Measurements from ENCODE around the gene PON1.

Gene PON1

DNA sequence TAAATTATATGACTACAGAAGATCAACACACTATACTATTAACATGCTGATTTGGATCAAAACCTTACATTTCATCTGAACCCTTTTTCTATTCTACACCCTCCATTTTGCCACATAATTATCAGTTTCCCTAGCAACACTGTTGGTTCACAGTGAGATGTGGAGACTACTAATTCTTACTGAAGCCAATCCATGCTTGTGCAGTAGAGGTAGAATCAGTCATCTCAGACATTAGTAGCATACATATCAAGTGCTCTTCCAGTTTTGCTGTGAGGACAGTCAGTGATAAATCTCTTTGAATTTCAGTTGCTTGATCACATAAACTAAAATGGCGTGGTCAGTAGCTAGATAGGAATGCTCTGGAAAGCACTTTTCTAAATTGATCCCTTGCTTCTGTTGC, 70.3 kb downstream of the PON1 start:
- DNase-seq: no peak
- no peak overlapping the region for H3K27ac ChIP-seq

DNA sequence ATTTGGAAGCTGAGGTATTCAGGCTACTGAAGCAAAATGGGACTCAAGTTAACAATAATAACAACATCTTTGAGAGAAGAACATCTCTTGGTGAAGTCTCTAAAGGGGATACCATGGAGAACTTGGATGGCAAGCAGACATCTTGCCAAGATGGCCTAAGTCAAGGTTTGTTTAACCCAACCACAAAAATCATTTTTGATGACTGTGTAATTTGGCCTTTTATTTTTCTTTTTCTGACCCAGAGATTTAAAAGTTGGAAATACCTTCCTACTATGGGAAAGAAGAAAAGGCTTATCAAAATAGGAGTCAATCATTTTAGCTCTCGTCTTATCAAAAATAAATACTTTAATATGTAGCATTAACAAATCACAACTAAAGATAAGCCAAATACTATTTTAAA, 72.4 kb downstream of the PON1 start:
- no peak overlapping the region for H3K4me3 ChIP-seq (ENCODE audit: low read depth, low read length)
- TF ChIP-seq, protein P1, sequence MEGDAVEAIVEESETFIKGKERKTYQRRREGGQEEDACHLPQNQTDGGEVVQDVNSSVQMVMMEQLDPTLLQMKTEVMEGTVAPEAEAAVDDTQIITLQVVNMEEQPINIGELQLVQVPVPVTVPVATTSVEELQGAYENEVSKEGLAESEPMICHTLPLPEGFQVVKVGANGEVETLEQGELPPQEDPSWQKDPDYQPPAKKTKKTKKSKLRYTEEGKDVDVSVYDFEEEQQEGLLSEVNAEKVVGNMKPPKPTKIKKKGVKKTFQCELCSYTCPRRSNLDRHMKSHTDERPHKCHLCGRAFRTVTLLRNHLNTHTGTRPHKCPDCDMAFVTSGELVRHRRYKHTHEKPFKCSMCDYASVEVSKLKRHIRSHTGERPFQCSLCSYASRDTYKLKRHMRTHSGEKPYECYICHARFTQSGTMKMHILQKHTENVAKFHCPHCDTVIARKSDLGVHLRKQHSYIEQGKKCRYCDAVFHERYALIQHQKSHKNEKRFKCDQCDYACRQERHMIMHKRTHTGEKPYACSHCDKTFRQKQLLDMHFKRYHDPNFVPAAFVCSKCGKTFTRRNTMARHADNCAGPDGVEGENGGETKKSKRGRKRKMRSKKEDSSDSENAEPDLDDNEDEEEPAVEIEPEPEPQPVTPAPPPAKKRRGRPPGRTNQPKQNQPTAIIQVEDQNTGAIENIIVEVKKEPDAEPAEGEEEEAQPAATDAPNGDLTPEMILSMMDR (IDR thresholded peaks at IDR 0.05; ENCODE audit: low read depth, low read length): no peak

More for the DNA sequence above, 70.3 kb downstream of the PON1 start:
- Histone ChIP-seq H3K36me3 (peaks cover 2% of the 10 kb centered on the region), H3K9me3 (ENCODE audit: severe bottlenecking) (no peaks in the 10 kb centered on the region), H3K4me3 (ENCODE audit: low read depth, low read length) (no peak overlapping the region), H3K27me3 (ENCODE audit: insufficient read depth, low read depth, severe bottlenecking) (no peaks in the 10 kb centered on the region)
- TF ChIP-seq, protein P1 (IDR thresholded peaks at IDR 0.05; ENCODE audit: low read depth, low read length): no peak

DNA sequence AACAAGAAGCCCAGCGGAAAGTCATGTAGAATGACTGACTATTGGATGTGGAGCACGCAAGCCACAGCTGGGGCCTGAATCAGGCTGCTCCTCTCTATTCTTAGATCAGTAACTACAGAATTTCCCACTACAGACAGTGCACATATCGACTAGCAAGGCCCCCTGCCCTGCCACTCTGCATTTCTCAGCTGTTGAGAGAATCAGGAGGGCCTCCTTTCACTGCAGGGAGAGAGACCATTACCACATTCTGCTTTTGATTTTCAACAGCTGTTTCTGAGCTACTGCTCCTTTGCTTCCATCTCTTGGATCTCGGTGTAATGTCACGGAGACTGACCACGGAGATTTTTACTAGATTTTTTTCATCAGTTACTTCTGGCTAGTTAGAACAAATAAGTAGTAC, 73.8 kb downstream of the PON1 start:
- TF ChIP-seq, protein P1 (IDR thresholded peaks at IDR 0.05; ENCODE audit: low read depth, low read length): no peak
- H3K27ac ChIP-seq: no peak overlapping the region
- no peak for DNase-seq

More for the DNA sequence above, 72.4 kb downstream of the PON1 start:
- DNase-seq: no peak
- H3K27me3 ChIP-seq (ENCODE audit: insufficient read depth, low read depth, severe bottlenecking): no peaks in the 10 kb centered on the region
- no peak overlapping the region for H3K27ac ChIP-seq
- H3K36me3 ChIP-seq: peaks cover 2% of the 10 kb centered on the region
- H3K9me3 ChIP-seq (ENCODE audit: severe bottlenecking): no peaks in the 10 kb centered on the region

More for the DNA sequence above, 73.8 kb downstream of the PON1 start:
- no peaks in the 10 kb centered on the region for H3K9me3 ChIP-seq (ENCODE audit: severe bottlenecking)
- peaks cover 2% of the 10 kb centered on the region for H3K36me3 ChIP-seq
- no peaks in the 10 kb centered on the region for H3K27me3 ChIP-seq (ENCODE audit: insufficient read depth, low read depth, severe bottlenecking)
- H3K4me3 ChIP-seq (ENCODE audit: low read depth, low read length): no peak overlapping the region

Data from WERI-Rb-1 (cell line).